ENCODE results near the gene TMEM125. TPM values are rescaled to one million over a fixed set of nuclear protein-coding genes. Genes with fewer than 3 reads are reported as not detected.

TMEM125 gene
- total RNA-seq, 2 donors from 2014 or later: 11.7 to 16.6 TPM

- Histone ChIP-seq H3K9me3 (ENCODE audit: control insufficient read depth, low read length) (peaks cover 29% of the 10 kb centered on the region), H3K4me1 (ENCODE audit: control insufficient read depth, insufficient read depth, low read length) (no peaks in the 10 kb centered on the region), H3K4me3 (ENCODE audit: low read length) (no peak overlapping the region), H3K27ac (ENCODE audit: low read depth, low read length) (no peak overlapping the region), H3K9ac (ENCODE audit: extremely low read depth, low read length, poor library complexity, severe bottlenecking) (no peak overlapping the region), H3K27me3 (ENCODE audit: control insufficient read depth, insufficient read depth, low read length, poor library complexity, severe bottlenecking) (no peaks in the 10 kb centered on the region), H3K36me3 (ENCODE audit: control insufficient read depth, insufficient read depth, low read length) (no peaks in the 10 kb centered on the region)
- DNase-seq: no peak
- Mint-ChIP-seq H3K36me3 (ENCODE audit: low read depth) (peaks cover 7% of the 10 kb centered on the region), H3K27ac (no peak overlapping the region), H3K4me3 (no peak overlapping the region), H3K4me1 (no peaks in the 10 kb centered on the region), H3K9me3 (peaks cover 63% of the 10 kb centered on the region), H3K27me3 (ENCODE audit: insufficient read depth) (peaks cover 32% of the 10 kb centered on the region)
- TF ChIP-seq, protein P1, sequence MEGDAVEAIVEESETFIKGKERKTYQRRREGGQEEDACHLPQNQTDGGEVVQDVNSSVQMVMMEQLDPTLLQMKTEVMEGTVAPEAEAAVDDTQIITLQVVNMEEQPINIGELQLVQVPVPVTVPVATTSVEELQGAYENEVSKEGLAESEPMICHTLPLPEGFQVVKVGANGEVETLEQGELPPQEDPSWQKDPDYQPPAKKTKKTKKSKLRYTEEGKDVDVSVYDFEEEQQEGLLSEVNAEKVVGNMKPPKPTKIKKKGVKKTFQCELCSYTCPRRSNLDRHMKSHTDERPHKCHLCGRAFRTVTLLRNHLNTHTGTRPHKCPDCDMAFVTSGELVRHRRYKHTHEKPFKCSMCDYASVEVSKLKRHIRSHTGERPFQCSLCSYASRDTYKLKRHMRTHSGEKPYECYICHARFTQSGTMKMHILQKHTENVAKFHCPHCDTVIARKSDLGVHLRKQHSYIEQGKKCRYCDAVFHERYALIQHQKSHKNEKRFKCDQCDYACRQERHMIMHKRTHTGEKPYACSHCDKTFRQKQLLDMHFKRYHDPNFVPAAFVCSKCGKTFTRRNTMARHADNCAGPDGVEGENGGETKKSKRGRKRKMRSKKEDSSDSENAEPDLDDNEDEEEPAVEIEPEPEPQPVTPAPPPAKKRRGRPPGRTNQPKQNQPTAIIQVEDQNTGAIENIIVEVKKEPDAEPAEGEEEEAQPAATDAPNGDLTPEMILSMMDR (conservative IDR thresholded peaks at IDR 0.05): no peak
- 78 to 88% methylated on average over 1 to 4 of the region's 4 CpGs for WGBS, 2 experiments (ENCODE audit: insufficient coverage in 1 of 2, insufficient read length in 1 of 2)
Observed at GRCh38 chr1:43253173-43253572, 16.6 kb upstream of the TMEM125 start.

- DNase-seq: no peak
- no peaks in the 10 kb centered on the region for H3K4me1 Mint-ChIP-seq
- H3K4me3 ChIP-seq (ENCODE audit: low read length): no peak overlapping the region
- TF ChIP-seq, protein P1 (conservative IDR thresholded peaks at IDR 0.05): no peak
- no peaks in the 10 kb centered on the region for H3K4me1 ChIP-seq (ENCODE audit: control insufficient read depth, insufficient read depth, low read length)
- H3K36me3 ChIP-seq (ENCODE audit: control insufficient read depth, insufficient read depth, low read length): no peaks in the 10 kb centered on the region
- H3K27me3 Mint-ChIP-seq (ENCODE audit: insufficient read depth): peaks cover 37% of the 10 kb centered on the region
- no peaks in the 10 kb centered on the region for H3K27me3 ChIP-seq (ENCODE audit: control insufficient read depth, insufficient read depth, low read length, poor library complexity, severe bottlenecking)
- peaks cover 11% of the 10 kb centered on the region for H3K36me3 Mint-ChIP-seq (ENCODE audit: low read depth)
- no peak overlapping the region for H3K27ac ChIP-seq (ENCODE audit: low read depth, low read length)
- H3K9me3 Mint-ChIP-seq: peaks cover 66% of the 10 kb centered on the region
- no peak overlapping the region for H3K9ac ChIP-seq (ENCODE audit: extremely low read depth, low read length, poor library complexity, severe bottlenecking)
- no peak overlapping the region for H3K27ac Mint-ChIP-seq
- no peak overlapping the region for H3K4me3 Mint-ChIP-seq
- WGBS, 2 experiments (ENCODE audit: insufficient coverage in 1 of 2, insufficient read length in 1 of 2): 89 to 97% methylated on average over 5 to 8 of the region's 8 CpGs
- peaks cover 36% of the 10 kb centered on the region for H3K9me3 ChIP-seq (ENCODE audit: control insufficient read depth, low read length)
Observed at GRCh38 chr1:43253876-43254275, 15.9 kb upstream of the TMEM125 start.

DNA sequence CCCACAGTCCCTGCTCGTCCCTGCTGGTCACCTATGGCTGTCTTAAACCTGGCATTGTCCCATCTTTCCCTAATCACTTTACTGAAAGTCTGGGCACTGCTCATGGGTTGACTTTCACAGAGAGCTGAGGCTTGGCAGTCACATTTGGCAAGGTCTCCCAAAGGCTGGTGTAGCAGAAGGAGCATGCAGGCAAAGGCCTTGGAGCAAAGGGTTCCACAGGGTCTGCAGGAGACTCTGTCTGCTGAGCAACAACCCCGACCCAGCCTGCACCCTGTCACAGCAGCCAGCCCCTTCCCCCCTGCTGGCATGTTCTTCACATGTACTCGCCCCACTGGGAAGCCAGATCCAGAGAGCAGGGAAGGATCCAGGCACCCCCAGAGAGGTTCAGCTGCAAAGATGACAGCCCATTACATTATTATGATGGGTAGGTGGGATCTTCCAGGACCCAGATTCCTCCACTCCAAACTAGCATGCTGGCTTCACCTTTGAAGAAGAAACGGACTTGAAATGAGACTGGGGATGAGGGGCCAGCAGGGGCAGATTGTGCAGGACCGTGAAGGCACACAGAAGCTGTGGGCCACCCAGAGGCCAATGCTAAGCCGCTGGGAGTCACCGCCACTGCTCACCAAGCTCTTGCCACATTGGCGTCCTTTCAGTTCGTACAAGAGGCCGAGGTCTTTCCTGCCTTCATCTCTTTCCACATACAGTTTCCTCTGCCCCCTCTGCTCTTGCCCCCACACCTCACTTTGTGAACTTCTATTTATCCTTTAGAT lies 14.2 kb upstream of the TMEM125 start:
- H3K4me3 Mint-ChIP-seq: no peak overlapping the region
- Histone ChIP-seq H3K27me3 (ENCODE audit: control insufficient read depth, insufficient read depth, low read length, poor library complexity, severe bottlenecking) (no peaks in the 10 kb centered on the region), H3K4me3 (ENCODE audit: low read length) (no peak overlapping the region), H3K4me1 (ENCODE audit: control insufficient read depth, insufficient read depth, low read length) (no peaks in the 10 kb centered on the region), H3K27ac (ENCODE audit: low read depth, low read length) (no peak overlapping the region), H3K36me3 (ENCODE audit: control insufficient read depth, insufficient read depth, low read length) (no peaks in the 10 kb centered on the region), H3K9me3 (ENCODE audit: control insufficient read depth, low read length) (peaks cover 39% of the 10 kb centered on the region), H3K9ac (ENCODE audit: extremely low read depth, low read length, poor library complexity, severe bottlenecking) (no peak overlapping the region)
- DNase-seq: no peak
- H3K4me1 Mint-ChIP-seq: no peaks in the 10 kb centered on the region
- TF ChIP-seq, protein P1 (conservative IDR thresholded peaks at IDR 0.05): no peak
- 70 to 75% methylated on average over 7 to 10 of the region's 10 CpGs for WGBS, 2 experiments (ENCODE audit: insufficient coverage in 1 of 2, insufficient read length in 1 of 2)
- peaks cover 34% of the 10 kb centered on the region for H3K27me3 Mint-ChIP-seq (ENCODE audit: insufficient read depth)
- H3K9me3 Mint-ChIP-seq: peaks cover 65% of the 10 kb centered on the region
- H3K36me3 Mint-ChIP-seq (ENCODE audit: low read depth): peaks cover 8% of the 10 kb centered on the region
- no peak overlapping the region for H3K27ac Mint-ChIP-seq

All from endodermal cell (in vitro differentiated cells).